Measurements from ENCODE around the gene ZNF582.

The ZNF582 gene

GRCh38 chr19:56393119-56394012 is at the start of gene ZNF582:
TSS of gene ZNF582 (minus strand) at chr19:56393534. CDS start at chr19:56391752, 1,782 bp downstream.
- peak; percentile 49 to 98 (median 92) for DNase-seq

- DNase-seq = no peak
These were observed 48.0 kb upstream of the ZNF582 start for GRCh38 chr19:56441206-56441792.

- DNase-seq = no peak
These were observed 30.6 kb upstream of the ZNF582 start for GRCh38 chr19:56423985-56424353.

GRCh38 chr19:56423276-56423984 is 30.1 kb upstream of the ZNF582 start:
- DNase-seq = no peak

GRCh38 chr19:56405062-56405461 is 11.7 kb upstream of the ZNF582 start:
- DNase-seq = no peak

GRCh38 chr19:56404705-56405056 is 11.3 kb upstream of the ZNF582 start:
- DNase-seq = no peak

GRCh38 chr19:56403764-56404704 is 10.7 kb upstream of the ZNF582 start, which contains the start of gene ZNF583:
TSS of gene ZNF583 (plus strand) at chr19:56404332. CDS start at chr19:56407115, 2,783 bp downstream.
- peak; percentile 77 to 96 (median 92) for DNase-seq

- peak in 2 of 58 donors; percentile 1 to 3 for DNase-seq
These were observed 9.9 kb upstream of the ZNF582 start for GRCh38 chr19:56403261-56403660.

- DNase-seq = no peak
These were observed 7.2 kb upstream of the ZNF582 start for GRCh38 chr19:56400485-56400884.

GRCh38 chr19:56398809-56399208 is 5.5 kb upstream of the ZNF582 start:
- DNase-seq = no peak

- no peak for DNase-seq
These were observed 9.3 kb downstream of the ZNF582 start for GRCh38 chr19:56383826-56384605.

GRCh38 chr19:56377105-56377924 is 16.0 kb downstream of the ZNF582 start:
- DNase-seq = no peak

- no peak for DNase-seq
These were observed 21.1 kb downstream of the ZNF582 start for GRCh38 chr19:56372281-56372680.

- no peak for DNase-seq
These were observed 23.3 kb downstream of the ZNF582 start for GRCh38 chr19:56369886-56370676.

- peak in 57 of 58 donors; percentile 36 to 90 (median 75) for DNase-seq
These were observed 25.3 kb downstream of the ZNF582 start for GRCh38 chr19:56367829-56368711.

GRCh38 chr19:56360841-56361240 is 32.5 kb downstream of the ZNF582 start:
- DNase-seq = no peak

GRCh38 chr19:56356944-56357343 is 36.4 kb downstream of the ZNF582 start:
- DNase-seq = no peak
